ENCODE measurements around the gene DAND5. TPM values are rescaled to one million over a fixed set of nuclear protein-coding genes. Genes with fewer than 3 reads are reported as not detected.
A peak's percentile ranks its signal among the peaks of the same experiment; 100 is the strongest.

The DAND5 gene
- total and polyA plus RNA-seq, 7 donors: 0.13 to 2.0 (median 1.7) TPM; not detected in 2

- no peak overlapping the region for H3K27ac ChIP-seq
- DNase-seq: no peak
- H3K4me1 ChIP-seq: peaks cover 0 to 54% (median 42%) of the 10 kb centered on the region in 4 donors
- H3K27me3 ChIP-seq: no peaks in the 10 kb centered on the region
- 49 to 64% methylated on average over 7 of the region's 7 CpGs for WGBS, 2 donors
- no peak overlapping the region for H3K4me3 ChIP-seq
- TF ChIP-seq CTCF (IDR thresholded peaks at IDR 0.05): no peak
- TF ChIP-seq POLR2A (IDR thresholded peaks at IDR 0.05): no peak
- no peak for TF ChIP-seq POLR2AphosphoS5 (IDR thresholded peaks at IDR 0.05)
- TF ChIP-seq EP300 (IDR thresholded peaks at IDR 0.05): no peak
- no peaks in the 10 kb centered on the region for H3K9me3 ChIP-seq
- intact Hi-C loops (cut with DNase I): no loop called here
- H3K36me3 ChIP-seq: peaks cover 17 to 23% (median 17%) of the 10 kb centered on the region in 4 donors
Observed at GRCh38 chr19:12936582-12936981, 32.8 kb upstream of the DAND5 start.

- TF ChIP-seq CTCF (IDR thresholded peaks at IDR 0.05) (peak in 1 of 4 experiments; percentile 7), POLR2AphosphoS5 (IDR thresholded peaks at IDR 0.05) (no peak)
- DNase-seq: no peak
- Histone ChIP-seq H3K9me3 (no peaks in the 10 kb centered on the region), H3K36me3 (peaks cover 19 to 29% (median 22%) of the 10 kb centered on the region in 4 donors), H3K27me3 (no peaks in the 10 kb centered on the region), H3K27ac (peak overlapping the region; percentile 55 to 96 (median 67)), H3K4me1 (peaks cover 0 to 53% (median 41%) of the 10 kb centered on the region in 4 donors), H3K4me3 (peak overlapping the region; percentile 33 to 100 (median 82))
- 16 to 24% methylated on average over 23 of the region's 23 CpGs for WGBS, 2 donors
- intact Hi-C loops (cut with DNase I): no loop called here
Observed at GRCh38 chr19:12937093-12937926, 32.1 kb upstream of the DAND5 start.

GRCh38 chr19:12937927-12938778 lies 31.2 kb upstream of the DAND5 start, which contains the start of gene CALR:
Gene CALR, plus strand, starts transcription at chr19:12938609. Its CDS starts 71 bp downstream, at chr19:12938680.
- WGBS, 2 donors: 0 to 1% methylated on average over 63 of the region's 63 CpGs
- H3K27me3 ChIP-seq: no peaks in the 10 kb centered on the region
- TF ChIP-seq POLR2A (IDR thresholded peaks at IDR 0.05) (peak; percentile 97 to 99), CTCF (IDR thresholded peaks at IDR 0.05) (no peak), POLR2AphosphoS5 (IDR thresholded peaks at IDR 0.05) (peak; percentile 97 to 100 (median 99))
- H3K9me3 ChIP-seq: no peaks in the 10 kb centered on the region
- peaks cover 0 to 50% (median 36%) of the 10 kb centered on the region in 4 donors for H3K4me1 ChIP-seq
- H3K36me3 ChIP-seq: peaks cover 21 to 37% (median 26%) of the 10 kb centered on the region in 4 donors
- intact Hi-C loops (cut with DNase I): no loop called here
- H3K4me3 ChIP-seq: peak within 1 kb of the TSS; percentile 69 to 100 (median 95)
- peak; percentile 100 for DNase-seq
- H3K27ac ChIP-seq: peak within 1 kb of the TSS; percentile 95 to 98 (median 96)

- DNase-seq: peak; percentile 78
- H3K27ac ChIP-seq: peak overlapping the region; percentile 95 to 98 (median 96)
- H3K9me3 ChIP-seq: no peaks in the 10 kb centered on the region
- H3K36me3 ChIP-seq: peaks cover 28 to 46% (median 34%) of the 10 kb centered on the region in 4 donors
- intact Hi-C loops (cut with DNase I): no loop called here
- WGBS, 2 donors: 0% methylated on average over 54 of the region's 54 CpGs
- peaks cover 0 to 57% (median 35%) of the 10 kb centered on the region in 4 donors for H3K4me1 ChIP-seq
- TF ChIP-seq CTCF (IDR thresholded peaks at IDR 0.05): peak in 3 of 4 experiments; percentile 23 to 40 (median 38)
- no peak for TF ChIP-seq POLR2AphosphoS5 (IDR thresholded peaks at IDR 0.05)
- peak overlapping the region; percentile 69 to 100 (median 95) for H3K4me3 ChIP-seq
- H3K27me3 ChIP-seq: no peaks in the 10 kb centered on the region
Observed at GRCh38 chr19:12938779-12939601, 30.4 kb upstream of the DAND5 start.

All from sigmoid colon (tissue), 7 donors.